ENCODE data around the gene ATP6AP2. TPM values are rescaled to one million over a fixed set of nuclear protein-coding genes. Genes with fewer than 3 reads are reported as not detected.

The ATP6AP2 gene
- total and polyA plus RNA-seq, 2 experiments from 2014 or later = 80.1 to 88.7 TPM

DNA sequence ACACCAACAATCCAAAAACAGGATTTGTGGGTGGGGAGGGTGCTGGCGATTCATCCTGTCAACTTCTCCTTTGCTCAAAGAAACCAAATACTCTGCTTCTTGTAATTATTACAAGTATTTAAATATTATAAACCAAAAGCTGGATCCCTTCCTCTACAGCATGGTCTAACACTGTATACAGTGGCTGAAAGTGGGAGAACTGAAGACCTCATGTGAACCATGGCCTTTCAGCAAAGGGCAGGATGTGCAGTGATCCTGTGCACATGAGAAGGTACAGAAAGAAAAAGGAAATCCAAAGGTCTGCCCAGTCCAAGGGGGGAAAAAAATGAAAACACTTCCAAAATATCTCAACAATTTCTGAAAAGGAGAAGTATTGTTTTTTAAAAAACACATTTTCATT is 71.9 kb downstream of the ATP6AP2 start (continued):
- TF ChIP-seq JUNB (IDR thresholded peaks at IDR 0.05; ENCODE audit: unreplicated experiment) = no peak
- no peak for TF ChIP-seq STAT1 (IDR thresholded peaks at IDR 0.05; ENCODE audit: unreplicated experiment)
- TF ChIP-seq, protein P1, sequence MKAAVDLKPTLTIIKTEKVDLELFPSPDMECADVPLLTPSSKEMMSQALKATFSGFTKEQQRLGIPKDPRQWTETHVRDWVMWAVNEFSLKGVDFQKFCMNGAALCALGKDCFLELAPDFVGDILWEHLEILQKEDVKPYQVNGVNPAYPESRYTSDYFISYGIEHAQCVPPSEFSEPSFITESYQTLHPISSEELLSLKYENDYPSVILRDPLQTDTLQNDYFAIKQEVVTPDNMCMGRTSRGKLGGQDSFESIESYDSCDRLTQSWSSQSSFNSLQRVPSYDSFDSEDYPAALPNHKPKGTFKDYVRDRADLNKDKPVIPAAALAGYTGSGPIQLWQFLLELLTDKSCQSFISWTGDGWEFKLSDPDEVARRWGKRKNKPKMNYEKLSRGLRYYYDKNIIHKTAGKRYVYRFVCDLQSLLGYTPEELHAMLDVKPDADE (IDR thresholded peaks at IDR 0.05) = no peak
- TF ChIP-seq, protein P2, sequence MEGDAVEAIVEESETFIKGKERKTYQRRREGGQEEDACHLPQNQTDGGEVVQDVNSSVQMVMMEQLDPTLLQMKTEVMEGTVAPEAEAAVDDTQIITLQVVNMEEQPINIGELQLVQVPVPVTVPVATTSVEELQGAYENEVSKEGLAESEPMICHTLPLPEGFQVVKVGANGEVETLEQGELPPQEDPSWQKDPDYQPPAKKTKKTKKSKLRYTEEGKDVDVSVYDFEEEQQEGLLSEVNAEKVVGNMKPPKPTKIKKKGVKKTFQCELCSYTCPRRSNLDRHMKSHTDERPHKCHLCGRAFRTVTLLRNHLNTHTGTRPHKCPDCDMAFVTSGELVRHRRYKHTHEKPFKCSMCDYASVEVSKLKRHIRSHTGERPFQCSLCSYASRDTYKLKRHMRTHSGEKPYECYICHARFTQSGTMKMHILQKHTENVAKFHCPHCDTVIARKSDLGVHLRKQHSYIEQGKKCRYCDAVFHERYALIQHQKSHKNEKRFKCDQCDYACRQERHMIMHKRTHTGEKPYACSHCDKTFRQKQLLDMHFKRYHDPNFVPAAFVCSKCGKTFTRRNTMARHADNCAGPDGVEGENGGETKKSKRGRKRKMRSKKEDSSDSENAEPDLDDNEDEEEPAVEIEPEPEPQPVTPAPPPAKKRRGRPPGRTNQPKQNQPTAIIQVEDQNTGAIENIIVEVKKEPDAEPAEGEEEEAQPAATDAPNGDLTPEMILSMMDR (conservative IDR thresholded peaks at IDR 0.05; ENCODE audit: low read depth in 2 of 2) = no peak
- TF ChIP-seq POLR2AphosphoS5 (IDR thresholded peaks at IDR 0.05; ENCODE audit: low read depth) = no peak

GRCh38 chrX:40653535-40653934 is 72.8 kb downstream of the ATP6AP2 start:
- no peak overlapping the region for H2AFZ ChIP-seq
- Mint-ChIP-seq H3K27me3 (ENCODE audit: insufficient read depth, low read depth, poor library complexity) (peaks cover 3% of the 10 kb centered on the region), H3K9me3 (no peaks in the 10 kb centered on the region), H3K4me1 (no peaks in the 10 kb centered on the region; the same call in 2 of the 3 replicates), H3K36me3 (ENCODE audit: low read depth) (peaks cover 37% of the 10 kb centered on the region), H3K4me3 (no peak overlapping the region), H3K27ac (no peak overlapping the region)
- no peaks in the 10 kb centered on the region for H3K27me3 ChIP-seq (ENCODE audit: insufficient read depth)
- ATAC-seq = no peak
- H3K4me1 ChIP-seq (ENCODE audit: insufficient read depth) = no peaks in the 10 kb centered on the region
- H3K9me2 ChIP-seq (ENCODE audit: insufficient read depth) = no peaks in the 10 kb centered on the region
- H3K36me3 ChIP-seq (ENCODE audit: insufficient read depth) = peaks cover 5% of the 10 kb centered on the region; the same call in 1 of the 2 replicates
- H3K79me2 ChIP-seq (replicated peaks; ENCODE audit: insufficient read depth) = no peaks in the 10 kb centered on the region
- H4K20me1 ChIP-seq (replicated peaks; ENCODE audit: insufficient read depth) = no peaks in the 10 kb centered on the region
- DNase-seq (ENCODE audit: low spot score) = no peak
- no peak overlapping the region for H3K27ac ChIP-seq (ENCODE audit: low read depth)
- H3K4me3 ChIP-seq = no peak overlapping the region
- 0 out of 2 replicates have a peak, but pooled peaks cover 2% of the 10 kb centered on the region for H3F3A ChIP-seq (replicated peaks; ENCODE audit: low read depth)
- no peak overlapping the region for H3K4me2 ChIP-seq
- TF ChIP-seq NANOG (IDR thresholded peaks at IDR 0.05; ENCODE audit: borderline replicate concordance) (no peak), ZNF114 (CRISPR knock-in tag; IDR thresholded peaks at IDR 0.05) (no peak), STAT1 (IDR thresholded peaks at IDR 0.05; ENCODE audit: unreplicated experiment) (no peak), POLR2AphosphoS5 (IDR thresholded peaks at IDR 0.05; ENCODE audit: low read depth) (no peak), EZH2 (IDR thresholded peaks at IDR 0.05; ENCODE audit: low read depth, unreplicated experiment) (no peak), EZH2phosphoT487 (IDR thresholded peaks at IDR 0.05; ENCODE audit: unreplicated experiment) (no peak)
- TF ChIP-seq, protein P1 (IDR thresholded peaks at IDR 0.05) = no peak
- TF ChIP-seq, protein P3, sequence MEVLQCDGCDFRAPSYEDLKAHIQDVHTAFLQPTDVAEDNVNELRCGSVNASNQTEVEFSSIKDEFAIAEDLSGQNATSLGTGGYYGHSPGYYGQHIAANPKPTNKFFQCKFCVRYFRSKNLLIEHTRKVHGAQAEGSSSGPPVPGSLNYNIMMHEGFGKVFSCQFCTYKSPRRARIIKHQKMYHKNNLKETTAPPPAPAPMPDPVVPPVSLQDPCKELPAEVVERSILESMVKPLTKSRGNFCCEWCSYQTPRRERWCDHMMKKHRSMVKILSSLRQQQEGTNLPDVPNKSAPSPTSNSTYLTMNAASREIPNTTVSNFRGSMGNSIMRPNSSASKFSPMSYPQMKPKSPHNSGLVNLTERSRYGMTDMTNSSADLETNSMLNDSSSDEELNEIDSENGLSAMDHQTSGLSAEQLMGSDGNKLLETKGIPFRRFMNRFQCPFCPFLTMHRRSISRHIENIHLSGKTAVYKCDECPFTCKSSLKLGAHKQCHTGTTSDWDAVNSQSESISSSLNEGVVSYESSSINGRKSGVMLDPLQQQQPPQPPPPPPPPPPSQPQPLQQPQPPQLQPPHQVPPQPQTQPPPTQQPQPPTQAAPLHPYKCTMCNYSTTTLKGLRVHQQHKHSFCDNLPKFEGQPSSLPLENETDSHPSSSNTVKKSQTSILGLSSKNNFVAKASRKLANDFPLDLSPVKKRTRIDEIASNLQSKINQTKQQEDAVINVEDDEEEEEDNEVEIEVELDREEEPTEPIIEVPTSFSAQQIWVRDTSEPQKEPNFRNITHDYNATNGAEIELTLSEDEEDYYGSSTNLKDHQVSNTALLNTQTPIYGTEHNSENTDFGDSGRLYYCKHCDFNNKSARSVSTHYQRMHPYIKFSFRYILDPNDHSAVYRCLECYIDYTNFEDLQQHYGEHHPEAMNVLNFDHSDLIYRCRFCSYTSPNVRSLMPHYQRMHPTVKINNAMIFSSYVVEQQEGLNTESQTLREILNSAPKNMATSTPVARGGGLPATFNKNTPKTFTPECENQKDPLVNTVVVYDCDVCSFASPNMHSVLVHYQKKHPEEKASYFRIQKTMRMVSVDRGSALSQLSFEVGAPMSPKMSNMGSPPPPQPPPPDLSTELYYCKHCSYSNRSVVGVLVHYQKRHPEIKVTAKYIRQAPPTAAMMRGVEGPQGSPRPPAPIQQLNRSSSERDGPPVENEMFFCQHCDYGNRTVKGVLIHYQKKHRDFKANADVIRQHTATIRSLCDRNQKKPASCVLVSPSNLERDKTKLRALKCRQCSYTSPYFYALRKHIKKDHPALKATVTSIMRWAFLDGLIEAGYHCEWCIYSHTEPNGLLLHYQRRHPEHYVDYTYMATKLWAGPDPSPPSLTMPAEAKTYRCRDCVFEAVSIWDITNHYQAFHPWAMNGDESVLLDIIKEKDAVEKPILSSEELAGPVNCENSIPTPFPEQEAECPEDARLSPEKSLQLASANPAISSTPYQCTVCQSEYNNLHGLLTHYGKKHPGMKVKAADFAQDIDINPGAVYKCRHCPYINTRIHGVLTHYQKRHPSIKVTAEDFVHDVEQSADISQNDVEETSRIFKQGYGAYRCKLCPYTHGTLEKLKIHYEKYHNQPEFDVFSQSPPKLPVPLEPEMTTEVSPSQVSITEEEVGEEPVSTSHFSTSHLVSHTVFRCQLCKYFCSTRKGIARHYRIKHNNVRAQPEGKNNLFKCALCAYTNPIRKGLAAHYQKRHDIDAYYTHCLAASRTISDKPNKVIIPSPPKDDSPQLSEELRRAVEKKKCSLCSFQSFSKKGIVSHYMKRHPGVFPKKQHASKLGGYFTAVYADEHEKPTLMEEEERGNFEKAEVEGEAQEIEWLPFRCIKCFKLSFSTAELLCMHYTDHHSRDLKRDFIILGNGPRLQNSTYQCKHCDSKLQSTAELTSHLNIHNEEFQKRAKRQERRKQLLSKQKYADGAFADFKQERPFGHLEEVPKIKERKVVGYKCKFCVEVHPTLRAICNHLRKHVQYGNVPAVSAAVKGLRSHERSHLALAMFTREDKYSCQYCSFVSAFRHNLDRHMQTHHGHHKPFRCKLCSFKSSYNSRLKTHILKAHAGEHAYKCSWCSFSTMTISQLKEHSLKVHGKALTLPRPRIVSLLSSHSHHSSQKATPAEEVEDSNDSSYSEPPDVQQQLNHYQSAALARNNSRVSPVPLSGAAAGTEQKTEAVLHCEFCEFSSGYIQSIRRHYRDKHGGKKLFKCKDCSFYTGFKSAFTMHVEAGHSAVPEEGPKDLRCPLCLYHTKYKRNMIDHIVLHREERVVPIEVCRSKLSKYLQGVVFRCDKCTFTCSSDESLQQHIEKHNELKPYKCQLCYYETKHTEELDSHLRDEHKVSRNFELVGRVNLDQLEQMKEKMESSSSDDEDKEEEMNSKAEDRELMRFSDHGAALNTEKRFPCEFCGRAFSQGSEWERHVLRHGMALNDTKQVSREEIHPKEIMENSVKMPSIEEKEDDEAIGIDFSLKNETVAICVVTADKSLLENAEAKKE (CRISPR knock-in tag; IDR thresholded peaks at IDR 0.05) = no peak
- TF ChIP-seq, protein P4, sequence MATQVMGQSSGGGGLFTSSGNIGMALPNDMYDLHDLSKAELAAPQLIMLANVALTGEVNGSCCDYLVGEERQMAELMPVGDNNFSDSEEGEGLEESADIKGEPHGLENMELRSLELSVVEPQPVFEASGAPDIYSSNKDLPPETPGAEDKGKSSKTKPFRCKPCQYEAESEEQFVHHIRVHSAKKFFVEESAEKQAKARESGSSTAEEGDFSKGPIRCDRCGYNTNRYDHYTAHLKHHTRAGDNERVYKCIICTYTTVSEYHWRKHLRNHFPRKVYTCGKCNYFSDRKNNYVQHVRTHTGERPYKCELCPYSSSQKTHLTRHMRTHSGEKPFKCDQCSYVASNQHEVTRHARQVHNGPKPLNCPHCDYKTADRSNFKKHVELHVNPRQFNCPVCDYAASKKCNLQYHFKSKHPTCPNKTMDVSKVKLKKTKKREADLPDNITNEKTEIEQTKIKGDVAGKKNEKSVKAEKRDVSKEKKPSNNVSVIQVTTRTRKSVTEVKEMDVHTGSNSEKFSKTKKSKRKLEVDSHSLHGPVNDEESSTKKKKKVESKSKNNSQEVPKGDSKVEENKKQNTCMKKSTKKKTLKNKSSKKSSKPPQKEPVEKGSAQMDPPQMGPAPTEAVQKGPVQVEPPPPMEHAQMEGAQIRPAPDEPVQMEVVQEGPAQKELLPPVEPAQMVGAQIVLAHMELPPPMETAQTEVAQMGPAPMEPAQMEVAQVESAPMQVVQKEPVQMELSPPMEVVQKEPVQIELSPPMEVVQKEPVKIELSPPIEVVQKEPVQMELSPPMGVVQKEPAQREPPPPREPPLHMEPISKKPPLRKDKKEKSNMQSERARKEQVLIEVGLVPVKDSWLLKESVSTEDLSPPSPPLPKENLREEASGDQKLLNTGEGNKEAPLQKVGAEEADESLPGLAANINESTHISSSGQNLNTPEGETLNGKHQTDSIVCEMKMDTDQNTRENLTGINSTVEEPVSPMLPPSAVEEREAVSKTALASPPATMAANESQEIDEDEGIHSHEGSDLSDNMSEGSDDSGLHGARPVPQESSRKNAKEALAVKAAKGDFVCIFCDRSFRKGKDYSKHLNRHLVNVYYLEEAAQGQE (IDR thresholded peaks at IDR 0.05; ENCODE audit: unreplicated experiment) = no peak
